ENCODE results near the gene NR0B2.

NR0B2 gene

GRCh38 chr1:26938659-26939025 is 24.9 kb upstream of the NR0B2 start:
- no peak overlapping the region for H3K9ac ChIP-seq (ENCODE audit: low read depth in 1 of 2, low read length in 2 of 2)
- H3K27ac ChIP-seq (ENCODE audit: low read depth in 2 of 2, low read length in 2 of 2): no peak overlapping the region
- peaks cover 36 to 48% of the 10 kb centered on the region in 2 donors for H3K36me3 ChIP-seq (ENCODE audit: control insufficient read depth in 2 of 2, insufficient read depth in 2 of 2, low read length in 2 of 2)

GRCh38 chr1:26938004-26938658 is 24.4 kb upstream of the NR0B2 start:
- no peak overlapping the region for H3K27ac ChIP-seq (ENCODE audit: low read depth in 2 of 2, low read length in 2 of 2)
- no peaks in the 10 kb centered on the region for H3K4me1 ChIP-seq (ENCODE audit: control insufficient read depth in 2 of 2, insufficient read depth in 2 of 2, low read length in 2 of 2)
- no peak overlapping the region for H3K9ac ChIP-seq (ENCODE audit: low read depth in 1 of 2, low read length in 2 of 2)
- H3K27me3 ChIP-seq (ENCODE audit: control insufficient read depth in 2 of 2, insufficient read depth in 2 of 2, low read length in 2 of 2): no peaks in the 10 kb centered on the region
- H3K4me3 ChIP-seq (ENCODE audit: low read length in 2 of 2): no peak overlapping the region
- no peaks in the 10 kb centered on the region for H3K9me3 ChIP-seq (ENCODE audit: control insufficient read depth in 2 of 2, low read length in 2 of 2)
- peaks cover 32 to 44% of the 10 kb centered on the region in 2 donors for H3K36me3 ChIP-seq (ENCODE audit: control insufficient read depth in 2 of 2, insufficient read depth in 2 of 2, low read length in 2 of 2)

More at GRCh38 chr1:26938659-26939025, 24.9 kb upstream of the NR0B2 start:
- no peaks in the 10 kb centered on the region for H3K4me1 ChIP-seq (ENCODE audit: control insufficient read depth in 2 of 2, insufficient read depth in 2 of 2, low read length in 2 of 2)
- no peaks in the 10 kb centered on the region for H3K27me3 ChIP-seq (ENCODE audit: control insufficient read depth in 2 of 2, insufficient read depth in 2 of 2, low read length in 2 of 2)
- H3K9me3 ChIP-seq (ENCODE audit: control insufficient read depth in 2 of 2, low read length in 2 of 2): no peaks in the 10 kb centered on the region
- no peak overlapping the region for H3K4me3 ChIP-seq (ENCODE audit: low read length in 2 of 2)

- no peaks in the 10 kb centered on the region for H3K27me3 ChIP-seq (ENCODE audit: control insufficient read depth in 2 of 2, insufficient read depth in 2 of 2, low read length in 2 of 2)
- H3K27ac ChIP-seq (ENCODE audit: low read depth in 2 of 2, low read length in 2 of 2): no peak overlapping the region
- H3K4me1 ChIP-seq (ENCODE audit: control insufficient read depth in 2 of 2, insufficient read depth in 2 of 2, low read length in 2 of 2): no peaks in the 10 kb centered on the region
- no peak overlapping the region for H3K9ac ChIP-seq (ENCODE audit: low read depth in 1 of 2, low read length in 2 of 2)
- H3K9me3 ChIP-seq (ENCODE audit: control insufficient read depth in 2 of 2, low read length in 2 of 2): no peaks in the 10 kb centered on the region
- H3K4me3 ChIP-seq (ENCODE audit: low read length in 2 of 2): no peak overlapping the region
- peaks cover 20 to 36% of the 10 kb centered on the region in 2 donors for H3K36me3 ChIP-seq (ENCODE audit: control insufficient read depth in 2 of 2, insufficient read depth in 2 of 2, low read length in 2 of 2)
These were observed 23.0 kb upstream of the NR0B2 start for GRCh38 chr1:26936823-26937222.

GRCh38 chr1:26932531-26932930 is 18.8 kb upstream of the NR0B2 start:
- H3K9me3 ChIP-seq (ENCODE audit: control insufficient read depth in 2 of 2, low read length in 2 of 2): no peaks in the 10 kb centered on the region
- H3K36me3 ChIP-seq (ENCODE audit: control insufficient read depth in 2 of 2, insufficient read depth in 2 of 2, low read length in 2 of 2): peaks cover 28 to 33% of the 10 kb centered on the region in 2 donors
- no peak overlapping the region for H3K4me3 ChIP-seq (ENCODE audit: low read length in 2 of 2)
- H3K4me1 ChIP-seq (ENCODE audit: control insufficient read depth in 2 of 2, insufficient read depth in 2 of 2, low read length in 2 of 2): no peaks in the 10 kb centered on the region
- H3K27me3 ChIP-seq (ENCODE audit: control insufficient read depth in 2 of 2, insufficient read depth in 2 of 2, low read length in 2 of 2): no peaks in the 10 kb centered on the region
- H3K27ac ChIP-seq (ENCODE audit: low read depth in 2 of 2, low read length in 2 of 2): no peak overlapping the region
- no peak overlapping the region for H3K9ac ChIP-seq (ENCODE audit: low read depth in 1 of 2, low read length in 2 of 2)

- no peak overlapping the region for H3K9ac ChIP-seq (ENCODE audit: low read depth in 1 of 2, low read length in 2 of 2)
- H3K36me3 ChIP-seq (ENCODE audit: control insufficient read depth in 2 of 2, insufficient read depth in 2 of 2, low read length in 2 of 2): peaks cover 17 to 25% of the 10 kb centered on the region in 2 donors
- no peak overlapping the region for H3K27ac ChIP-seq (ENCODE audit: low read depth in 2 of 2, low read length in 2 of 2)
- H3K4me3 ChIP-seq (ENCODE audit: low read length in 2 of 2): no peak overlapping the region
- no peaks in the 10 kb centered on the region for H3K27me3 ChIP-seq (ENCODE audit: control insufficient read depth in 2 of 2, insufficient read depth in 2 of 2, low read length in 2 of 2)
- H3K9me3 ChIP-seq (ENCODE audit: control insufficient read depth in 2 of 2, low read length in 2 of 2): no peaks in the 10 kb centered on the region
- peaks cover 19% of the 10 kb centered on the region in 2 donors for H3K4me1 ChIP-seq (ENCODE audit: control insufficient read depth in 2 of 2, insufficient read depth in 2 of 2, low read length in 2 of 2)
These were observed 9.9 kb upstream of the NR0B2 start for GRCh38 chr1:26923711-26924110.

- Histone ChIP-seq H3K27ac (ENCODE audit: low read depth in 2 of 2, low read length in 2 of 2) (no peak overlapping the region), H3K36me3 (ENCODE audit: control insufficient read depth in 2 of 2, insufficient read depth in 2 of 2, low read length in 2 of 2) (peaks cover 12 to 20% of the 10 kb centered on the region in 2 donors), H3K9me3 (ENCODE audit: control insufficient read depth in 2 of 2, low read length in 2 of 2) (no peaks in the 10 kb centered on the region), H3K4me3 (ENCODE audit: low read length in 2 of 2) (peak overlapping the region in 1 of 2 donors; percentile 91), H3K9ac (ENCODE audit: low read depth in 1 of 2, low read length in 2 of 2) (peak overlapping the region; percentile 79 to 97), H3K27me3 (ENCODE audit: control insufficient read depth in 2 of 2, insufficient read depth in 2 of 2, low read length in 2 of 2) (no peaks in the 10 kb centered on the region), H3K4me1 (ENCODE audit: control insufficient read depth in 2 of 2, insufficient read depth in 2 of 2, low read length in 2 of 2) (peaks cover 19% of the 10 kb centered on the region in 2 donors)
These were observed 9.1 kb upstream of the NR0B2 start for GRCh38 chr1:26922901-26923300.

GRCh38 chr1:26922431-26922729 is 8.6 kb upstream of the NR0B2 start:
- H3K9ac ChIP-seq (ENCODE audit: low read depth in 1 of 2, low read length in 2 of 2): peak overlapping the region; percentile 79 to 97
- peak overlapping the region in 1 of 2 donors; percentile 88 for H3K27ac ChIP-seq (ENCODE audit: low read depth in 2 of 2, low read length in 2 of 2)
- peaks cover 19% of the 10 kb centered on the region in 2 donors for H3K4me1 ChIP-seq (ENCODE audit: control insufficient read depth in 2 of 2, insufficient read depth in 2 of 2, low read length in 2 of 2)
- no peaks in the 10 kb centered on the region for H3K9me3 ChIP-seq (ENCODE audit: control insufficient read depth in 2 of 2, low read length in 2 of 2)
- no peaks in the 10 kb centered on the region for H3K27me3 ChIP-seq (ENCODE audit: control insufficient read depth in 2 of 2, insufficient read depth in 2 of 2, low read length in 2 of 2)
- peaks cover 8 to 20% of the 10 kb centered on the region in 2 donors for H3K36me3 ChIP-seq (ENCODE audit: control insufficient read depth in 2 of 2, insufficient read depth in 2 of 2, low read length in 2 of 2)
- H3K4me3 ChIP-seq (ENCODE audit: low read length in 2 of 2): peak overlapping the region; percentile 91 to 98

GRCh38 chr1:26921540-26922430 is 8.0 kb upstream of the NR0B2 start, which contains the start of gene NUDC:
Gene NUDC (plus strand): TSS chr1:26921743. CDS start chr1:26921849, 106 bp downstream.
- Histone ChIP-seq H3K4me3 (ENCODE audit: low read length in 2 of 2) (peak within 1 kb of the TSS; percentile 91 to 98), H3K4me1 (ENCODE audit: control insufficient read depth in 2 of 2, insufficient read depth in 2 of 2, low read length in 2 of 2) (peaks cover 19% of the 10 kb centered on the region in 2 donors), H3K9ac (ENCODE audit: low read depth in 1 of 2, low read length in 2 of 2) (peak within 1 kb of the TSS; percentile 79 to 97), H3K36me3 (ENCODE audit: control insufficient read depth in 2 of 2, insufficient read depth in 2 of 2, low read length in 2 of 2) (peaks cover 5 to 18% of the 10 kb centered on the region in 2 donors), H3K9me3 (ENCODE audit: control insufficient read depth in 2 of 2, low read length in 2 of 2) (no peaks in the 10 kb centered on the region), H3K27me3 (ENCODE audit: control insufficient read depth in 2 of 2, insufficient read depth in 2 of 2, low read length in 2 of 2) (no peaks in the 10 kb centered on the region), H3K27ac (ENCODE audit: low read depth in 2 of 2, low read length in 2 of 2) (peak within 1 kb of the TSS; percentile 80 to 88)

- peak overlapping the region; percentile 63 to 68 for H3K9ac ChIP-seq (ENCODE audit: low read depth in 1 of 2, low read length in 2 of 2)
- H3K4me1 ChIP-seq (ENCODE audit: control insufficient read depth in 2 of 2, insufficient read depth in 2 of 2, low read length in 2 of 2): peaks cover 19% of the 10 kb centered on the region in 2 donors
- peak overlapping the region; percentile 45 to 61 for H3K27ac ChIP-seq (ENCODE audit: low read depth in 2 of 2, low read length in 2 of 2)
- no peaks in the 10 kb centered on the region for H3K9me3 ChIP-seq (ENCODE audit: control insufficient read depth in 2 of 2, low read length in 2 of 2)
- no peaks in the 10 kb centered on the region for H3K27me3 ChIP-seq (ENCODE audit: control insufficient read depth in 2 of 2, insufficient read depth in 2 of 2, low read length in 2 of 2)
- H3K36me3 ChIP-seq (ENCODE audit: control insufficient read depth in 2 of 2, insufficient read depth in 2 of 2, low read length in 2 of 2): peaks cover 5 to 12% of the 10 kb centered on the region in 2 donors
- peak overlapping the region; percentile 91 to 98 for H3K4me3 ChIP-seq (ENCODE audit: low read length in 2 of 2)
These were observed 7.4 kb upstream of the NR0B2 start for GRCh38 chr1:26921126-26921539.

GRCh38 chr1:26915204-26915842 is 1.5 kb upstream of the NR0B2 start:
- Histone ChIP-seq H3K9me3 (ENCODE audit: control insufficient read depth in 2 of 2, low read length in 2 of 2) (no peaks in the 10 kb centered on the region), H3K9ac (ENCODE audit: low read depth in 1 of 2, low read length in 2 of 2) (peak overlapping the region; percentile 25 to 34), H3K36me3 (ENCODE audit: control insufficient read depth in 2 of 2, insufficient read depth in 2 of 2, low read length in 2 of 2) (no peaks in the 10 kb centered on the region), H3K4me3 (ENCODE audit: low read length in 2 of 2) (no peak overlapping the region), H3K27ac (ENCODE audit: low read depth in 2 of 2, low read length in 2 of 2) (peak overlapping the region; percentile 38 to 49), H3K27me3 (ENCODE audit: control insufficient read depth in 2 of 2, insufficient read depth in 2 of 2, low read length in 2 of 2) (no peaks in the 10 kb centered on the region), H3K4me1 (ENCODE audit: control insufficient read depth in 2 of 2, insufficient read depth in 2 of 2, low read length in 2 of 2) (peaks cover 22 to 40% of the 10 kb centered on the region in 2 donors)
